Brain microvascular endothelial cell (primary cell): ENCODE measurements around the gene LGALS9C.
"Not testable (repeated sequence)": the region's sequence is repeated elsewhere in the genome, so short reads cannot be mapped to it uniquely, and the experiment has no call there.

Source experiments
- DNase-seq: peaks from one replicate; pipeline ENCODE4 v3.0.0-alpha.2; 2020
- H3K27ac ChIP-seq: fragments of 250-450 bp; sonication (Bioruptor Pico); 2 replicates; pipeline ENCODE4 v1.5.1; 2020; ENCODE audit warnings: mild to moderate bottlenecking, moderate library complexity
- H3K27me3 ChIP-seq: fragments of 250-450 bp; sonication (Bioruptor Pico); replicated peaks from 2 replicates; pipeline ENCODE4 v1.5.1; 2020; ENCODE audit warnings: mild to moderate bottlenecking
- H3K36me3 ChIP-seq: fragments of 250-450 bp; sonication (Bioruptor Pico); replicated peaks from 2 replicates; pipeline ENCODE4 v1.5.1; 2020; ENCODE audit warnings: mild to moderate bottlenecking
- H3K4me3 ChIP-seq: 2 replicates; pipeline ENCODE4 v1.5.1; 2011; ENCODE audit warnings: low read depth, mild to moderate bottlenecking, control low read depth, low read length, moderate library complexity
- in situ Hi-C: cut with HindIII; loops from 2 replicates; pipeline ENCODE4 v1.10.0; 2017; ENCODE audit warnings: low sequenced_read_pairs, low pct_ligation_motif_present

The LGALS9C gene

GRCh38 chr17:18530405-18530804, 53.8 kb downstream of the LGALS9C start:
- H3K36me3 ChIP-seq, H3K4me3 ChIP-seq, in situ Hi-C loops, H3K27me3 ChIP-seq, H3K27ac ChIP-seq, DNase-seq: not testable (repeated sequence)

GRCh38 chr17:18542234-18542633, 65.6 kb downstream of the LGALS9C start:
- DNase-seq, H3K36me3 ChIP-seq, in situ Hi-C loops, H3K27me3 ChIP-seq, H3K27ac ChIP-seq, H3K4me3 ChIP-seq: not testable (repeated sequence)

- H3K4me3 ChIP-seq, H3K36me3 ChIP-seq, H3K27ac ChIP-seq, H3K27me3 ChIP-seq, DNase-seq, in situ Hi-C loops: not testable (repeated sequence)
These were observed 66.3 kb downstream of the LGALS9C start for GRCh38 chr17:18542907-18543306.
